Omental fat pad (tissue), 4 donors: Measurements from ENCODE around the gene MBTPS2. TPM values are rescaled to one million over a fixed set of nuclear protein-coding genes. Genes with fewer than 3 reads are reported as not detected.
A peak's percentile ranks its signal among the peaks of the same experiment; 100 is the strongest.

ENCODE experiments used
- ATAC-seq: fragments of 150-250 bp; one replicate; pipeline ENCODE4 v1.9.1; 2016; ENCODE audit warnings: mild to moderate bottlenecking, moderate library complexity; ENCODE audit not compliant: low FRiP score
- DNase-seq: peaks from one replicate; pipeline ENCODE4 v3.0.0-alpha.2; 2019; ENCODE audit warnings: low spot score
- CTCF ChIP-seq, 3 donors: fragments of 450-650 bp; IDR thresholded peaks; one replicate each; pipeline ENCODE4 v1.5.1; 2016 to 2017; ENCODE audit warnings: antibody characterized with exemption in 3 of 3, mild to moderate bottlenecking in 3 of 3, moderate library complexity in 2 of 3
- total RNA-seq, 4 donors: library from RNA; depleted of rRNA; stranded (reverse); fragments of >200 nt; gene quantifications; one replicate each; pipeline ENCODE4 v1.1.0, GENCODE V29; 2016

MBTPS2 gene
- 10 to 100 TPM in 2 of 4 donors, 1 to 10 TPM in 2; 7.4 to 12.5 (median 9.2) TPM for total RNA-seq

GRCh38 chrX:21839334-21840192 is at the start of gene MBTPS2:
Gene MBTPS2 (plus strand): TSS chrX:21839617. CDS start chrX:21839735, 118 bp downstream.
- no peak for TF ChIP-seq CTCF (IDR thresholded peaks at IDR 0.05)
- ATAC-seq (peak; percentile 93), DNase-seq (peak; percentile 29)

- TF ChIP-seq CTCF (IDR thresholded peaks at IDR 0.05) = no peak
- peak; percentile 95 for ATAC-seq
- DNase-seq = no peak
Observed at GRCh38 chrX:21798677-21799219, 40.7 kb upstream of the MBTPS2 start.

- TF ChIP-seq CTCF (IDR thresholded peaks at IDR 0.05) = no peak
- DNase-seq = no peak
- ATAC-seq = no peak
Observed at GRCh38 chrX:21799767-21800166, 39.6 kb upstream of the MBTPS2 start.

- DNase-seq = no peak
- peak; percentile 48 for ATAC-seq
- TF ChIP-seq CTCF (IDR thresholded peaks at IDR 0.05) = no peak
Observed at GRCh38 chrX:21800344-21800770, 39.1 kb upstream of the MBTPS2 start.

- TF ChIP-seq CTCF (IDR thresholded peaks at IDR 0.05) = no peak
- DNase-seq (no peak), ATAC-seq (no peak)
Observed at GRCh38 chrX:21802054-21802670, 37.3 kb upstream of the MBTPS2 start.

- ATAC-seq (no peak), DNase-seq (no peak)
- TF ChIP-seq CTCF (IDR thresholded peaks at IDR 0.05) = no peak
Observed at GRCh38 chrX:21802839-21803238, 36.6 kb upstream of the MBTPS2 start.
